ENCODE measurements around the gene LRRC14B.
"Not testable (repeated sequence)": the region's sequence is repeated elsewhere in the genome, so short reads cannot be mapped to it uniquely, and the experiment has no call there.

Gene LRRC14B

GRCh38 chr5:206927-207536 lies 15.7 kb downstream of the LRRC14B start:
- DNase-seq (ENCODE audit: low read depth, low spot score) = no peak
- H3K4me3 ChIP-seq (ENCODE audit: low read depth, low read length) = no peak overlapping the region
- ChIA-PET CTCF (interaction anchor here (0.9 to 1.9 kb wide), 2 partner anchors 13 to 18 kb away, joined by 3 to 11 read pairs; no protein-coding TSS in a partner anchor), POLR2A (no interaction called here)
- TF ChIP-seq, protein P1, sequence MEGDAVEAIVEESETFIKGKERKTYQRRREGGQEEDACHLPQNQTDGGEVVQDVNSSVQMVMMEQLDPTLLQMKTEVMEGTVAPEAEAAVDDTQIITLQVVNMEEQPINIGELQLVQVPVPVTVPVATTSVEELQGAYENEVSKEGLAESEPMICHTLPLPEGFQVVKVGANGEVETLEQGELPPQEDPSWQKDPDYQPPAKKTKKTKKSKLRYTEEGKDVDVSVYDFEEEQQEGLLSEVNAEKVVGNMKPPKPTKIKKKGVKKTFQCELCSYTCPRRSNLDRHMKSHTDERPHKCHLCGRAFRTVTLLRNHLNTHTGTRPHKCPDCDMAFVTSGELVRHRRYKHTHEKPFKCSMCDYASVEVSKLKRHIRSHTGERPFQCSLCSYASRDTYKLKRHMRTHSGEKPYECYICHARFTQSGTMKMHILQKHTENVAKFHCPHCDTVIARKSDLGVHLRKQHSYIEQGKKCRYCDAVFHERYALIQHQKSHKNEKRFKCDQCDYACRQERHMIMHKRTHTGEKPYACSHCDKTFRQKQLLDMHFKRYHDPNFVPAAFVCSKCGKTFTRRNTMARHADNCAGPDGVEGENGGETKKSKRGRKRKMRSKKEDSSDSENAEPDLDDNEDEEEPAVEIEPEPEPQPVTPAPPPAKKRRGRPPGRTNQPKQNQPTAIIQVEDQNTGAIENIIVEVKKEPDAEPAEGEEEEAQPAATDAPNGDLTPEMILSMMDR (IDR thresholded peaks at IDR 0.05; ENCODE audit: insufficient read depth, low read length, missing control alignments) = no peak

- ChIA-PET CTCF (interaction anchor here (0.9 to 1.9 kb wide), 2 partner anchors 14 to 19 kb away, joined by 3 to 11 read pairs; no protein-coding TSS in a partner anchor), POLR2A (no interaction called here)
- DNase-seq (ENCODE audit: low read depth, low spot score) = no peak
- TF ChIP-seq, protein P1 (IDR thresholded peaks at IDR 0.05; ENCODE audit: insufficient read depth, low read length, missing control alignments) = no peak
- H3K4me3 ChIP-seq (ENCODE audit: low read depth, low read length) = no peak overlapping the region
These were observed 16.3 kb downstream of the LRRC14B start for GRCh38 chr5:207599-207998.

- ChIA-PET CTCF (interaction anchor here (1.9 kb wide), 1 partner anchor 20 kb away, joined by 11 read pairs; no protein-coding TSS in a partner anchor), POLR2A (no interaction called here)
- TF ChIP-seq, protein P1 (IDR thresholded peaks at IDR 0.05; ENCODE audit: insufficient read depth, low read length, missing control alignments) = no peak
- no peak for DNase-seq (ENCODE audit: low read depth, low spot score)
- no peak overlapping the region for H3K4me3 ChIP-seq (ENCODE audit: low read depth, low read length)
These were observed 17.3 kb downstream of the LRRC14B start for GRCh38 chr5:208449-209114.

DNA sequence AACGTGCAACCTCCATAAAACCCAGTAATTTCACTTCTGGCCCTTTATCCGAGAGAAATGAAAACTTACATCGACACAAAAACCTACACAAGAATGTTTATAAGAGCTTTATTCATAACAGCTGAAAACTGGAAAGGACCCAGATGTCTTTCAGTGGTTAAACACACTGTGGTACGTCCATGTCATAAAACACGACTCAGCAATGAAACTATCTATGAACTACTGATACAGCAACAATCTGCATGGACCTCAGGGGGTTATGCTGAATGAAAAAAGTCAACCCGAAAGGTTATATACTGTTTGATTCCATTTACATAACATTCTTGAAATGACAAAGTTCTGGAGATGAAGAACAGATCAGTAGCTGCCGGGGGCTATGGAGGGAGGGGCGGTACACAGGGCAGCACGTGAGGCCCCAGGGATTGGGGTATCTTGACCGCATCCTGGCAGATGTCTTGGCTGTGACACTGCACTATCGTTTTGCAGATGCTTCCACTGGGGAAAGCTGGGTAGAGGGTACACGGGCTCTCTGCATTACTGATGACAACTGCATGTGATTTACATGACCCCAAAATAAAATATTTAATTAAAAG lies 22.6 kb downstream of the LRRC14B start:
- no peak for DNase-seq (ENCODE audit: low read depth, low spot score)
- no peak overlapping the region for H3K4me3 ChIP-seq (ENCODE audit: low read depth, low read length)
- CTCF ChIA-PET = interaction anchor here (0.7 kb wide), 1 partner anchor 23 kb away, joined by 3 read pairs; the partner anchor contains the start of gene LRRC14B
- POLR2A ChIA-PET = no interaction called here
- TF ChIP-seq, protein P1 (IDR thresholded peaks at IDR 0.05; ENCODE audit: insufficient read depth, low read length, missing control alignments) = no peak

- H3K4me3 ChIP-seq (ENCODE audit: low read depth, low read length); POLR2A ChIA-PET; CTCF ChIA-PET: not testable (repeated sequence)
- peak; percentile 2 for DNase-seq (ENCODE audit: low read depth, low spot score)
These were observed 24.0 kb downstream of the LRRC14B start for GRCh38 chr5:215256-215655.

DNA sequence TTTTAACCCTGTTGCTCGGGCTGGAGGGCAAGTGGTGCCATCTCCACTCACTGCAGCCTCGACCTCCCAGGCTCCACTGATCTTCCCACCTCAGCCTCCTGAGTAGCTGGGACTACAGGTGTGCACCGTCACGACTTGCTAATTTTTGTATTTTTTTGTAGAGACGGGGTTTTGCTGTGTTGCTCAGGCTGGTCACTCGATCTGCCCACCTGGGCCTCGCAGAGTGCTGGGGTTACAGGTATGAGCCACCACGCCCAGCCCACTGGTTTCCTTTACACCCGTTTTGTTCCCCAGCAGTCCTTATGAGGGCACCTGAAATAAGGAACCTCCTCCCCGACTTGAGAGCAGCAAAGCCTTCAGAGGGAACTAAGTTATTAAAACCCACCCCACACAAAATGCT lies 24.8 kb downstream of the LRRC14B start:
- POLR2A ChIA-PET; CTCF ChIA-PET; DNase-seq (ENCODE audit: low read depth, low spot score); H3K4me3 ChIP-seq (ENCODE audit: low read depth, low read length): not testable (repeated sequence)

Measured in AG04449 (cell line).